Type B pancreatic cell (in vitro differentiated cells): ENCODE results near the gene PHLDA3. TPM values are rescaled to one million over a fixed set of nuclear protein-coding genes. Genes with fewer than 3 reads are reported as not detected.

ENCODE experiments used
- DNase-seq: peaks from one replicate; pipeline ENCODE4 v3.0.0; 2021; ENCODE audit warnings: mixed read lengths; ENCODE audit not compliant: unreplicated experiment; ENCODE audit errors: extremely low spot score
- H3K27ac Mint-ChIP-seq: 2 replicates; pipeline ENCODE4 v1.8.0; 2021; ENCODE audit warnings: mild to moderate bottlenecking, mixed read lengths
- H3K27me3 Mint-ChIP-seq: 2 replicates; pipeline ENCODE4 v1.8.0; 2021; ENCODE audit warnings: mixed read lengths
- H3K36me3 Mint-ChIP-seq: 2 replicates; pipeline ENCODE4 v1.8.0; 2021; ENCODE audit warnings: mixed read lengths
- H3K4me1 Mint-ChIP-seq: one replicate; pipeline ENCODE4 v1.8.0; 2021; ENCODE audit warnings: mixed read lengths; ENCODE audit not compliant: unreplicated experiment
- H3K4me3 Mint-ChIP-seq: 2 replicates; pipeline ENCODE4 v1.8.0; 2021; ENCODE audit warnings: mild to moderate bottlenecking, mixed read lengths
- H3K9me3 Mint-ChIP-seq: 2 replicates; pipeline ENCODE4 v1.8.0; 2021; ENCODE audit warnings: mixed read lengths
- CTCF ChIP-seq: fragments of 200-600 bp; sonication (generic); conservative IDR thresholded peaks from 2 replicates; pipeline ENCODE4 v1.5.0; 2021; ENCODE audit warnings: antibody characterized with exemption, mild to moderate bottlenecking
- total RNA-seq: library from RNA; stranded (reverse); gene quantifications from 2 replicates; pipeline ENCODE4 v1.2.1, GENCODE V29; 2021; ENCODE audit warnings: low replicate concordance

The PHLDA3 gene
- total RNA-seq, 1 donor from 2014 or later, result 59.3 TPM

DNA sequence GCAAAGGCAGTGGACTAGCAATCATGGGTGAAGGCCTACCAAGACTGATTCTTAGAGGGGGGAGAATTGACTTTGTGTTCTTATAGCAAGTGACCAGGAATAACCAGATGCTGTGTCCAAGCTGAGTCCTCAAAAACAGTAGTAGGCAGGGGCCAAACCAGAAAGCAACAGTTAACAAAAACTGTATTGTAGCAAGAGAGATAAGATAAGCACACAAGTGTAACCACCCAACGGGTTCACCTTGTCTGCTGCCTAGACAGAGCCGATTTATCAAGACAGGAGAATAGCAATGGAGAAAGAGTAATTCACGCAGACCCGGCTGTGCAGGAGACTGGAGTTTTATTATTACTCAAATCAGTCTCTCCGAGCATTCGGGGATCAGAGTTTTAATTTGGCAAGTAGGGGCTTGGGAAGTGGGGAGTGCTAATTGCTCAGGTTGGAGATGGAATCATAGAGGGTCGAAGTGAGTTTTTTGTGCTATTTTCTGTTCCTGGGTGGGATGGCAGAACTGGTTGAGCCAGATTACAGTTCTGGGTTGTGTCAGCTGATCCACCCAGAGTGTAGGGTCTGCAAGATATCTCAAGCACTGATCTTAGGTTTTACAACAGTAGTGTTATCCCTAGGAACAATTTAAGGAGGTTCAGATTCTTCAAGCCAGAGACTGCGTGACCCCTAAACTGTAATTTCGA, 46.2 kb upstream of the PHLDA3 start:
- peaks cover 58% of the 10 kb centered on the region for H3K4me1 Mint-ChIP-seq
- H3K4me3 Mint-ChIP-seq, result peak overlapping the region; percentile 79
- TF ChIP-seq CTCF, result no peak
- no peaks in the 10 kb centered on the region for H3K27me3 Mint-ChIP-seq
- no peak for DNase-seq
- H3K27ac Mint-ChIP-seq, result peak overlapping the region; percentile 98
- no peaks in the 10 kb centered on the region for H3K9me3 Mint-ChIP-seq
- H3K36me3 Mint-ChIP-seq, result no peaks in the 10 kb centered on the region

GRCh38 chr1:201514466-201514865, 45.5 kb upstream of the PHLDA3 start:
- DNase-seq, result no peak
- peaks cover 58% of the 10 kb centered on the region for H3K4me1 Mint-ChIP-seq
- H3K9me3 Mint-ChIP-seq, result no peaks in the 10 kb centered on the region
- H3K4me3 Mint-ChIP-seq, result peak overlapping the region; percentile 79
- TF ChIP-seq CTCF, result no peak
- H3K36me3 Mint-ChIP-seq, result no peaks in the 10 kb centered on the region
- peak overlapping the region; percentile 98 for H3K27ac Mint-ChIP-seq
- H3K27me3 Mint-ChIP-seq, result no peaks in the 10 kb centered on the region

GRCh38 chr1:201513498-201514243, 44.7 kb upstream of the PHLDA3 start:
- no peak for TF ChIP-seq CTCF
- H3K27ac Mint-ChIP-seq, result peak overlapping the region; percentile 92
- DNase-seq, result no peak
- no peak overlapping the region for H3K4me3 Mint-ChIP-seq
- no peaks in the 10 kb centered on the region for H3K36me3 Mint-ChIP-seq
- peaks cover 58% of the 10 kb centered on the region for H3K4me1 Mint-ChIP-seq
- no peaks in the 10 kb centered on the region for H3K27me3 Mint-ChIP-seq
- H3K9me3 Mint-ChIP-seq, result no peaks in the 10 kb centered on the region

DNA sequence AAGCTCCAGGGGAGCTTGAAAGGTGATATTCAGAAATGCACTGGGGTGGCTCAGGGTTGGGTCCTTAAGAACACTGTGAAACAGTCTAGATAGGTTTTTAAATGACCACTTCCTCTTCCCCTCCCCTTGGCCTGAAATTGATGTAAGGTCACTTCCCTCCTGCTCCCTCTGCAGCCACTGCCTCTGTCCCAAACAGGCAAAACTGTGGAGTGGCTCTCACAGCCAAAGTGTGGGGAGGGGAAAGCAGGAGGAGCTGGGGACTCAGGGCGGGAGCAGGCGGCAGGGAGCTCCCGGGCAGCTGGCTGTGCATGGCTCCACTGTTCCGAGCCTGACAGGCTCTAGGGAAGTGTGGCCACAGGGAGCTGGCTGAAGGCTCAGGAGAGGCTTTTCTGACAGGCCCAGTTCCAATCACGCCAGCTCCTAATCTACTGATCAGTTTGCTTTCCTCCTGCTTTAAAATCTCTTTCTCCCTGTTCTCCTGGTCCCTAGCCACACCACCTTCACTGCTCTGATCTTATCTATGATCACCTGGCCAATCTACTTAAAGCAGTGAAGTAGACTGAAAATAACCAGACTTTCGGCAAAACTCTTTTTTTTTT, 43.1 kb upstream of the PHLDA3 start:
- DNase-seq, result no peak
- H3K27me3 Mint-ChIP-seq, result no peaks in the 10 kb centered on the region
- no peak for TF ChIP-seq CTCF
- H3K4me3 Mint-ChIP-seq, result peak overlapping the region; percentile 58
- no peaks in the 10 kb centered on the region for H3K36me3 Mint-ChIP-seq
- H3K4me1 Mint-ChIP-seq, result peaks cover 42% of the 10 kb centered on the region
- H3K9me3 Mint-ChIP-seq, result no peaks in the 10 kb centered on the region
- H3K27ac Mint-ChIP-seq, result peak overlapping the region; percentile 92

GRCh38 chr1:201511396-201511940, 42.5 kb upstream of the PHLDA3 start:
- Mint-ChIP-seq H3K36me3 (no peaks in the 10 kb centered on the region), H3K9me3 (no peaks in the 10 kb centered on the region), H3K27me3 (no peaks in the 10 kb centered on the region), H3K27ac (peak overlapping the region; percentile 92), H3K4me3 (peak overlapping the region; percentile 58), H3K4me1 (peaks cover 40% of the 10 kb centered on the region)
- DNase-seq, result no peak
- TF ChIP-seq CTCF, result no peak
